Ascending aorta (tissue), 2 donors: ENCODE results near the gene ASTL. TPM values are rescaled to one million over a fixed set of nuclear protein-coding genes. Genes with fewer than 3 reads are reported as not detected.

Experiments
- DNase-seq, 2 donors: peaks; one replicate each; pipeline ENCODE4 v3.0.0-alpha.2; 2019; ENCODE audit warnings: low spot score in 2 of 2
- H3K27ac ChIP-seq, 2 donors: fragments of 200-600 bp; sonication (generic); one replicate each; pipeline ENCODE4 v1.5.1; 2016 to 2017; ENCODE audit warnings: mild to moderate bottlenecking in 1 of 2
- H3K27me3 ChIP-seq: fragments of 200-600 bp; sonication (generic); one replicate; pipeline ENCODE4 v1.5.1; 2017
- H3K36me3 ChIP-seq, 2 donors: fragments of 200-600 bp; sonication (generic); one replicate each; pipeline ENCODE4 v1.5.1; 2016
- H3K4me1 ChIP-seq, 2 donors: fragments of 200-600 bp; sonication (generic); one replicate each; pipeline ENCODE4 v1.5.1; 2016 to 2017; ENCODE audit warnings: mild to moderate bottlenecking in 1 of 2
- H3K4me3 ChIP-seq, 2 donors: fragments of 200-600 bp; sonication (generic); one replicate each; pipeline ENCODE4 v1.5.1; 2016 to 2017; ENCODE audit warnings: mild to moderate bottlenecking in 1 of 2
- H3K9me3 ChIP-seq, 2 donors: fragments of 200-600 bp; sonication (generic); one replicate each; pipeline ENCODE4 v1.5.1; 2016
- intact Hi-C: fragments of 100-400 bp; cut with DNase I; formaldehyde crosslinking; loops from one replicate; pipeline ENCODE4 v1.15.1; 2023
- total RNA-seq: library from RNA; depleted of rRNA; stranded (reverse); fragments of >200 nt; gene quantifications from one replicate; pipeline ENCODE4 v1.1.0, GENCODE V29; 2016
- TF ChIP-seq, protein P1 (sequence below), 3 experiments: fragments of 200-600 bp in 2 of 3; fragments of 450-650 bp in 1 of 3; sonication (generic) in 2 of 3; IDR thresholded peaks; one replicate each; pipeline ENCODE4 v1.5.1; 2016 to 2019; ENCODE audit warnings: antibody characterized with exemption in 3 of 3, mild to moderate bottlenecking in 1 of 3, moderate library complexity in 1 of 3

The ASTL gene
- total RNA-seq, 1 donor from 2014 or later: not detected

DNA sequence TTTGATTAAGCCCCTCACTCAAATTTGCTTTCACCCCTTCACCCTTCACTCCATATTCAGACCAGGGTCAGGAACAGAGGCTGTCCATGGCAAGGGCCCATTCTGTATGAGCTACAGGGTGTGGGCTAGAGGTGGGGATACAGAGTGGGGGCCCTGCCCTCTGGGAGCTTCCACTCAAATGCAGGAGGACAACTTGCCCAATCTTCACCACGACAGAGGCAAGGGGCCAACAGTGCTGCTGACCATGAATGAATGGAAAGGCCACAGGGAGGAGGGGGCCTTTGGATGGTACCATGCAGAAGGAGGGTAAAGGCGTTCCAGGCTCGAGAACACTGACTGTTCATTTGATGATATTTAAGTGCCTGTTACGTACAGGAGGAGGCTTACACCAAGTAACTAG lies 44.8 kb downstream of the ASTL start:
- peaks cover 0 to 2% of the 10 kb centered on the region in 2 donors for H3K4me1 ChIP-seq
- no peak overlapping the region for H3K4me3 ChIP-seq
- TF ChIP-seq, protein P1, sequence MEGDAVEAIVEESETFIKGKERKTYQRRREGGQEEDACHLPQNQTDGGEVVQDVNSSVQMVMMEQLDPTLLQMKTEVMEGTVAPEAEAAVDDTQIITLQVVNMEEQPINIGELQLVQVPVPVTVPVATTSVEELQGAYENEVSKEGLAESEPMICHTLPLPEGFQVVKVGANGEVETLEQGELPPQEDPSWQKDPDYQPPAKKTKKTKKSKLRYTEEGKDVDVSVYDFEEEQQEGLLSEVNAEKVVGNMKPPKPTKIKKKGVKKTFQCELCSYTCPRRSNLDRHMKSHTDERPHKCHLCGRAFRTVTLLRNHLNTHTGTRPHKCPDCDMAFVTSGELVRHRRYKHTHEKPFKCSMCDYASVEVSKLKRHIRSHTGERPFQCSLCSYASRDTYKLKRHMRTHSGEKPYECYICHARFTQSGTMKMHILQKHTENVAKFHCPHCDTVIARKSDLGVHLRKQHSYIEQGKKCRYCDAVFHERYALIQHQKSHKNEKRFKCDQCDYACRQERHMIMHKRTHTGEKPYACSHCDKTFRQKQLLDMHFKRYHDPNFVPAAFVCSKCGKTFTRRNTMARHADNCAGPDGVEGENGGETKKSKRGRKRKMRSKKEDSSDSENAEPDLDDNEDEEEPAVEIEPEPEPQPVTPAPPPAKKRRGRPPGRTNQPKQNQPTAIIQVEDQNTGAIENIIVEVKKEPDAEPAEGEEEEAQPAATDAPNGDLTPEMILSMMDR (IDR thresholded peaks at IDR 0.05): no peak
- no peaks in the 10 kb centered on the region for H3K9me3 ChIP-seq
- no peaks in the 10 kb centered on the region for H3K27me3 ChIP-seq
- DNase-seq: no peak
- intact Hi-C loops: no loop called here
- H3K27ac ChIP-seq: no peak overlapping the region
- no peaks in the 10 kb centered on the region for H3K36me3 ChIP-seq

DNA sequence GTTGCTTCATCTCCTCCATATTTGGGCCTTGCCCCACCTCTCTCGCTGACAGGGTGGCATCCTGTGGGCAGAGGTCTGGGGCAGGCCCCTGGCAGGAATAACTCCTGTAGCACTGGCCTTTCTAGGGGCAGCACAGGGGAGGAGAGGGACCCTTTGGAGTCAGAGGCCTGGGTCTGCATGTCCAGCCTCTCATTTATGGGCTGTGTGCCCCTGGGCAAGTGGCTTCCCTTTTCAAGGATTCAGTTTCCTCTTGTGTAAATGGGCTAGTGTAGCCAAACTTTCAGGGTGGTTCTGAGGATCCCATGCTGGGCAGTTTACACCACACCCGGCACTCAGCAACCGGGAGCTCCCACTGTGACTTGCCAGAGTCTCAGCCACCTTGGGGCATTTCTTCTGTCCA lies 45.4 kb downstream of the ASTL start:
- TF ChIP-seq, protein P1 (IDR thresholded peaks at IDR 0.05): no peak
- Histone ChIP-seq H3K27me3 (no peaks in the 10 kb centered on the region), H3K4me1 (no peaks in the 10 kb centered on the region), H3K4me3 (no peak overlapping the region), H3K36me3 (no peaks in the 10 kb centered on the region), H3K27ac (no peak overlapping the region), H3K9me3 (no peaks in the 10 kb centered on the region)
- DNase-seq: peak in 1 of 2 donors; percentile 51
- intact Hi-C loops: no loop called here

- intact Hi-C loops: no loop called here
- H3K4me1 ChIP-seq: no peaks in the 10 kb centered on the region
- TF ChIP-seq, protein P1 (IDR thresholded peaks at IDR 0.05): no peak
Measured at GRCh38 chr2:96092573-96092877, 45.8 kb downstream of the ASTL start.

DNA sequence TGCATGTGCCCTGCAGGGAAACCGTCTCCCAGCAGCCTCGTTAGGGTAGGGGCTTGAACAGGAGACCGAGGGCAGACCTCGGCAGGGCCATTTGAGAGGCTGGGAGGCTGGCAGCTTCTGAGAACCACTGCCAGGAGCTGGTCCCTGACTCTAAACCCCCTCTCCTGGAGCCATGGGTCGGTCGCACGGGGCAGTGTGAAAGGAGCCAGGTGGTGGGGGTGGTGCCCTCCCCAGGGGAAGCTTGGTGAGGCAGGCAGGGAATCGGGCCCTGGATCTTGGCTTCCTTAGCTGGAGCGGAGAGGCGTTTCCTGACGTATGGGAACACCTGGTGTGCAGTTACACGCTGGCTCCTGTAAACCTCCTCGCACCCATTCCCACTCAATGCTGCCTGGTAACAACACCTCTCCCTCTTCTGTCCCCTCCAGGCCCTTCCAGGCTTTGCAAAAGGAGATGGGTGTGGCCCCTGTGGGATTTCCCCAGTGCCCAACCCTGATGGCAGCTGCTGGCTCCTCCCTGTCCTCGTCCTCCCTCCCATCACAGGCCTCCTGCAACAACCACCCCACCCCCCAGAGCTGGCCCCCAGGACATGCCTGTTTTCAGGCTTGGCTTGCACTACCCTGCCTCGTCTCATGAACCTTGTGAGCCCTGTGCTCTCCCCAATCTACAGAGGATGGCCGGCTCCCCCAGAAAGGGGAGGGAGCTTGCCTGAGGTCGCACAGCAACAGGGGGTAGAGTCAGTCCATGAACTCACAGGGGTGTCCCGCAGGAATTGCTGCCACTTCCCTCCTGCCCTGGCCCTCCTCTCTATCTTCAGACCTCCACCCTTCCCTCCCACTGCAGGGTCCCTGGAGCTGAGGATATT lies 46.4 kb downstream of the ASTL start:
- no peaks in the 10 kb centered on the region for H3K4me1 ChIP-seq
- TF ChIP-seq, protein P1 (IDR thresholded peaks at IDR 0.05): no peak
- H3K36me3 ChIP-seq: no peaks in the 10 kb centered on the region
- no peak overlapping the region for H3K27ac ChIP-seq
- no peak for DNase-seq
- intact Hi-C loops: no loop called here
- H3K4me3 ChIP-seq: no peak overlapping the region
- no peaks in the 10 kb centered on the region for H3K9me3 ChIP-seq
- H3K27me3 ChIP-seq: no peaks in the 10 kb centered on the region

More at GRCh38 chr2:96092573-96092877, 45.8 kb downstream of the ASTL start:
- Histone ChIP-seq H3K36me3 (no peaks in the 10 kb centered on the region), H3K4me3 (no peak overlapping the region), H3K27me3 (no peaks in the 10 kb centered on the region), H3K9me3 (no peaks in the 10 kb centered on the region), H3K27ac (no peak overlapping the region)
- peak in 1 of 2 donors; percentile 42 for DNase-seq

- DNase-seq: no peak
Measured at GRCh38 chr2:96091141-96091710, 47.1 kb downstream of the ASTL start.

More at GRCh38 chr2:96091141-96091710, 47.1 kb downstream of the ASTL start:
- TF ChIP-seq, protein P1 (IDR thresholded peaks at IDR 0.05): no peak
- H3K27ac ChIP-seq: no peak overlapping the region
- H3K9me3 ChIP-seq: no peaks in the 10 kb centered on the region
- no peak overlapping the region for H3K4me3 ChIP-seq
- H3K27me3 ChIP-seq: no peaks in the 10 kb centered on the region
- intact Hi-C loops: no loop called here
- H3K4me1 ChIP-seq: no peaks in the 10 kb centered on the region
- H3K36me3 ChIP-seq: no peaks in the 10 kb centered on the region
